ENCODE results near the gene DCAF4. TPM values are rescaled to one million over a fixed set of nuclear protein-coding genes. Genes with fewer than 3 reads are reported as not detected.

Gene DCAF4
- total and polyA plus RNA-seq, 2 of the 4 experiments (the other 2 are of a cell fraction) = 28.8 to 29.4 TPM

DNA sequence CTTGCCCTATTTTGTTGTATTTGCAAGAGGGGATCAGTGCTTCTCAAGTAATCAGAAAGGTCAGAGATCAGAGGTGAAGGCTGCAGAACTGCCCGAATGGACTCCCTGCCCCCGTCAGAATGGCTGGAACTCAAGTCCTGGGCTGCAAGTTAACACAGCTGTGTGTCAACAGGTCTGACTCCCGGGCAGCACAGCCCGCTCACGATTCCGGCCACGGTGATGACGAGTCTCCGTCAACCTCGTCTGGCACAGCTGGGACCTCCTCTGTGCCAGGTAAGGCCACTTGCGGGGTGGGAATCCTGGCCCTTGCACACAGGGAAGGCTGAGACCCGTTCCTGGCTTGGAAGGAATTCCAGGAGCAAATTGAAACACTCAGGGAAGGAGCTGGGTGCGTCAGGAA, 13.4 kb downstream of the DCAF4 start:
- Histone ChIP-seq H3K4me3 (ENCODE audit: insufficient read depth, low read depth, low read length) (no peak overlapping the region), H4K91ac (ENCODE audit: insufficient read depth, low read depth, low read length) (no peak overlapping the region), H3K9me1 (ENCODE audit: insufficient read depth, low read length) (peaks cover 6% of the 10 kb centered on the region; the same call in 1 of the 2 replicates), H3K14ac (replicated peaks; ENCODE audit: low read depth, low read length) (no peak overlapping the region), H4K20me1 (ENCODE audit: insufficient read depth, low read length) (no peaks in the 10 kb centered on the region), H4K5ac (ENCODE audit: low read depth, low read length) (no peak overlapping the region), H3K4me2 (ENCODE audit: low read depth, low read length) (no peak overlapping the region), H3K9me3 (ENCODE audit: control insufficient read depth, insufficient read depth, low read length) (no peaks in the 10 kb centered on the region), H3K27ac (ENCODE audit: insufficient read depth, low read length) (no peak overlapping the region), H3K9ac (ENCODE audit: low read depth, low read length) (no peak overlapping the region), H3K23ac (ENCODE audit: low read depth, low read length) (no peak overlapping the region), H4K8ac (ENCODE audit: low read depth in 2 of 2, low read length in 2 of 2) (no peak overlapping the region), H2BK5ac (ENCODE audit: low read depth, low read length, poor library complexity, severe bottlenecking) (no peak overlapping the region), H3K4me1 (ENCODE audit: control insufficient read depth, insufficient read depth, low read length) (no peaks in the 10 kb centered on the region), H2AK5ac (ENCODE audit: low read depth, low read length) (no peak overlapping the region), H3K4ac (ENCODE audit: low read depth, low read length) (no peak overlapping the region), H3K36me3 (ENCODE audit: control insufficient read depth, insufficient read depth, low read length) (peaks cover 29% of the 10 kb centered on the region), H2BK15ac (ENCODE audit: low read depth, low read length) (no peak overlapping the region), H3K56ac (ENCODE audit: extremely low read depth, insufficient read depth, low read length) (no peak overlapping the region), H3K79me1 (ENCODE audit: low read depth in 1 of 2, low read length in 2 of 2) (peaks cover 7 to 9% of the 10 kb centered on the region in 2 experiments; a peak in 2 of 4 replicates), H3K18ac (ENCODE audit: low read depth, low read length) (no peak overlapping the region), H2AFZ (replicated peaks; ENCODE audit: low read length, poor library complexity) (no peak overlapping the region), H2BK120ac (ENCODE audit: low read depth, low read length) (no peak overlapping the region), H3K27me3 (ENCODE audit: control insufficient read depth, insufficient read depth, low read length) (no peaks in the 10 kb centered on the region), H2AK9ac (replicated peaks; ENCODE audit: low read depth, low read length, poor library complexity) (no peak overlapping the region), H2BK20ac (ENCODE audit: low read depth, low read length) (no peak overlapping the region)
- ATAC-seq (ENCODE audit: low read depth) = no peak
- DNase-seq = no peak
- BruUV-seq (replicated peaks) = no TSS peak
- intact Hi-C loops (cut with micrococcal nuclease) (no loop called here), in situ Hi-C loops (cut with MboI; ENCODE audit: low sequenced_read_pairs) (no loop called here), dilution Hi-C loops (cut with HindIII; ENCODE audit: low sequenced_read_pairs, unreplicated experiment) (no loop called here)
- TF ChIP-seq BHLHE40 (IDR thresholded peaks at IDR 0.05; ENCODE audit: low read depth, low read length) = no peak
- TF ChIP-seq MXI1 (IDR thresholded peaks at IDR 0.05; ENCODE audit: borderline replicate concordance, low read depth, low read length) = no peak
- no peak for TF ChIP-seq NFE2L2 (IDR thresholded peaks at IDR 0.05; ENCODE audit: low read depth, low read length)
- TF ChIP-seq MAFK (IDR thresholded peaks at IDR 0.05; ENCODE audit: low read depth, low read length) = no peak
- TF ChIP-seq, protein P1, sequence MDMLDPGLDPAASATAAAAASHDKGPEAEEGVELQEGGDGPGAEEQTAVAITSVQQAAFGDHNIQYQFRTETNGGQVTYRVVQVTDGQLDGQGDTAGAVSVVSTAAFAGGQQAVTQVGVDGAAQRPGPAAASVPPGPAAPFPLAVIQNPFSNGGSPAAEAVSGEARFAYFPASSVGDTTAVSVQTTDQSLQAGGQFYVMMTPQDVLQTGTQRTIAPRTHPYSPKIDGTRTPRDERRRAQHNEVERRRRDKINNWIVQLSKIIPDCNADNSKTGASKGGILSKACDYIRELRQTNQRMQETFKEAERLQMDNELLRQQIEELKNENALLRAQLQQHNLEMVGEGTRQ (IDR thresholded peaks at IDR 0.05; ENCODE audit: low read depth, low read length) = no peak
- TF ChIP-seq POLR2A (IDR thresholded peaks at IDR 0.05; ENCODE audit: low read depth, low read length) = no peak
- TF ChIP-seq SMC3 (IDR thresholded peaks at IDR 0.05; ENCODE audit: low read depth, low read length) = no peak
- TF ChIP-seq FOS (IDR thresholded peaks at IDR 0.05; ENCODE audit: low read depth, low read length) = no peak
- TF ChIP-seq RFX5 (IDR thresholded peaks at IDR 0.05; ENCODE audit: low read depth, low read length) = no peak
- TF ChIP-seq RCOR1 (IDR thresholded peaks at IDR 0.05; ENCODE audit: insufficient replicate concordance, low read length) = no peak
- TF ChIP-seq CEBPB (IDR thresholded peaks at IDR 0.05; ENCODE audit: low read depth, low read length) = no peak
- TF ChIP-seq, protein P2, sequence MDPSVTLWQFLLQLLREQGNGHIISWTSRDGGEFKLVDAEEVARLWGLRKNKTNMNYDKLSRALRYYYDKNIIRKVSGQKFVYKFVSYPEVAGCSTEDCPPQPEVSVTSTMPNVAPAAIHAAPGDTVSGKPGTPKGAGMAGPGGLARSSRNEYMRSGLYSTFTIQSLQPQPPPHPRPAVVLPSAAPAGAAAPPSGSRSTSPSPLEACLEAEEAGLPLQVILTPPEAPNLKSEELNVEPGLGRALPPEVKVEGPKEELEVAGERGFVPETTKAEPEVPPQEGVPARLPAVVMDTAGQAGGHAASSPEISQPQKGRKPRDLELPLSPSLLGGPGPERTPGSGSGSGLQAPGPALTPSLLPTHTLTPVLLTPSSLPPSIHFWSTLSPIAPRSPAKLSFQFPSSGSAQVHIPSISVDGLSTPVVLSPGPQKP (IDR thresholded peaks at IDR 0.05; ENCODE audit: borderline replicate concordance, low read depth, low read length) = no peak
- no peak for TF ChIP-seq MAZ (IDR thresholded peaks at IDR 0.05; ENCODE audit: borderline replicate concordance, low read depth, low read length)
- TF ChIP-seq RAD21 (IDR thresholded peaks at IDR 0.05; ENCODE audit: low read length) = no peak
- TF ChIP-seq, protein P3, sequence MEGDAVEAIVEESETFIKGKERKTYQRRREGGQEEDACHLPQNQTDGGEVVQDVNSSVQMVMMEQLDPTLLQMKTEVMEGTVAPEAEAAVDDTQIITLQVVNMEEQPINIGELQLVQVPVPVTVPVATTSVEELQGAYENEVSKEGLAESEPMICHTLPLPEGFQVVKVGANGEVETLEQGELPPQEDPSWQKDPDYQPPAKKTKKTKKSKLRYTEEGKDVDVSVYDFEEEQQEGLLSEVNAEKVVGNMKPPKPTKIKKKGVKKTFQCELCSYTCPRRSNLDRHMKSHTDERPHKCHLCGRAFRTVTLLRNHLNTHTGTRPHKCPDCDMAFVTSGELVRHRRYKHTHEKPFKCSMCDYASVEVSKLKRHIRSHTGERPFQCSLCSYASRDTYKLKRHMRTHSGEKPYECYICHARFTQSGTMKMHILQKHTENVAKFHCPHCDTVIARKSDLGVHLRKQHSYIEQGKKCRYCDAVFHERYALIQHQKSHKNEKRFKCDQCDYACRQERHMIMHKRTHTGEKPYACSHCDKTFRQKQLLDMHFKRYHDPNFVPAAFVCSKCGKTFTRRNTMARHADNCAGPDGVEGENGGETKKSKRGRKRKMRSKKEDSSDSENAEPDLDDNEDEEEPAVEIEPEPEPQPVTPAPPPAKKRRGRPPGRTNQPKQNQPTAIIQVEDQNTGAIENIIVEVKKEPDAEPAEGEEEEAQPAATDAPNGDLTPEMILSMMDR (conservative IDR thresholded peaks at IDR 0.05; ENCODE audit: low read depth, low read length) = no peak
- TF ChIP-seq CHD1 (IDR thresholded peaks at IDR 0.05; ENCODE audit: low read depth, low read length) = no peak
- ChIA-PET CTCF (interaction anchor here (1.3 kb wide), 1 partner anchor 426 kb away, joined by 7 read pairs; no protein-coding TSS in a partner anchor), POLR2A (ENCODE audit: unreplicated experiment) (no interaction called here)
- WGBS, 2 experiments (ENCODE audit: extremely low coverage in 2 of 2, insufficient read length in 1 of 2) = 67% methylated on average over 4 of the region's 13 CpGs; no CpG with 5 or more reads in 1 of the 2 experiments

All from IMR-90 (cell line).